OCI-LY7 (cell line): ENCODE results near the gene PABPC1L. TPM values are rescaled to one million over a fixed set of nuclear protein-coding genes. Genes with fewer than 3 reads are reported as not detected.

Experiments used
- BruUV-seq: library from RNA; stranded (reverse); fragments of 400-500 nt; replicated peaks from 2 replicates; lab custom pipeline; 2021; lab: Mats Ljungman, UMichigan
- CTCF ChIA-PET: fragments of 300-600 bp; sonication (Branson Sonifier 250); formaldehyde crosslinking; loops from one replicate; lab custom pipeline; 2022; ENCODE audit warnings: antibody characterized with exemption; ENCODE audit not compliant: unreplicated experiment; lab: Charles Lee
- POLR2A ChIA-PET: fragments of 300-600 bp; sonication (Branson Sonifier 250); formaldehyde crosslinking; loops from one replicate; lab custom pipeline; 2022; ENCODE audit warnings: antibody characterized with exemption; lab: Charles Lee
- DNase-seq: peaks from one replicate; pipeline ENCODE4 v3.0.0-alpha.2; 2015; ENCODE audit warnings: low spot score
- H2AFZ ChIP-seq: fragments of 200-600 bp; sonication (generic), shearing (Covaris generic); 2 replicates; pipeline ENCODE4 v1.6.1; 2014; ENCODE audit warnings: mild to moderate bottlenecking, antibody characterized with exemption, low read length, moderate library complexity
- H3K27ac ChIP-seq: fragments of 200-600 bp; sonication (generic); 2 replicates; pipeline ENCODE4 v1.5.1; 2014; ENCODE audit warnings: mixed run types, low read depth, mild to moderate bottlenecking, moderate library complexity, low read length, inconsistent platforms; ENCODE audit not compliant: poor library complexity, severe bottlenecking
- H3K36me3 ChIP-seq: fragments of 200-600 bp; sonication (generic); 2 replicates; pipeline ENCODE4 v1.6.1; 2014; ENCODE audit warnings: mild to moderate bottlenecking, antibody characterized with exemption, low read length, moderate library complexity, mixed read lengths; ENCODE audit not compliant: insufficient read depth
- H3K4me1 ChIP-seq: fragments of 200-600 bp; sonication (generic); 2 replicates; pipeline ENCODE4 v1.5.1; 2014; ENCODE audit warnings: mild to moderate bottlenecking, low read length; ENCODE audit not compliant: insufficient read depth, poor library complexity, severe bottlenecking
- H3K4me2 ChIP-seq: fragments of 200-600 bp; sonication (generic); 2 replicates; pipeline ENCODE4 v1.6.1; 2014; ENCODE audit warnings: mild to moderate bottlenecking, low read length
- H3K4me3 ChIP-seq: fragments of 200-600 bp; sonication (generic); 2 replicates; pipeline ENCODE4 v1.5.1; 2014; ENCODE audit warnings: mild to moderate bottlenecking, low read depth, low read length; ENCODE audit not compliant: poor library complexity, severe bottlenecking
- H3K79me2 ChIP-seq: fragments of 200-600 bp; sonication (generic); 2 replicates; pipeline ENCODE4 v1.6.1; 2016; ENCODE audit warnings: low read depth, mild to moderate bottlenecking, low read length, moderate library complexity, mixed read lengths; ENCODE audit not compliant: insufficient read depth
- H3K9me2 ChIP-seq: fragments of 200-600 bp; sonication (generic); 2 replicates; pipeline ENCODE4 v1.6.1; 2016; ENCODE audit warnings: mild to moderate bottlenecking, low read length, mixed read lengths; ENCODE audit not compliant: insufficient read depth
- H3K9me3 ChIP-seq: fragments of 200-600 bp; sonication (generic); 2 replicates; pipeline ENCODE4 v1.6.1; 2014; ENCODE audit warnings: mild to moderate bottlenecking, mixed run types, low read length, mixed read lengths
- H4K20me1 ChIP-seq: fragments of 200-600 bp; sonication (generic); 2 replicates; pipeline ENCODE4 v1.6.1; 2014; ENCODE audit warnings: mild to moderate bottlenecking, antibody characterized with exemption, low read length, moderate library complexity, mixed read lengths; ENCODE audit not compliant: insufficient read depth
- EZH2phosphoT487 ChIP-seq: fragments of 200-600 bp; sonication (generic); IDR thresholded peaks from 2 replicates; pipeline ENCODE4 v1.6.1; 2018; ENCODE audit warnings: low read depth, borderline replicate concordance, mild to moderate bottlenecking, mixed run types, antibody characterized with exemption, low read length, moderate library complexity, mixed read lengths
- intact Hi-C: fragments of 100-400 bp; cut with micrococcal nuclease; formaldehyde crosslinking; loops from one replicate; pipeline ENCODE4 v1.10.0; 2022; ENCODE audit not compliant: unreplicated experiment
- total RNA-seq, 2 experiments: library from RNA; depleted of rRNA in 1 of 2; stranded (reverse); fragments of >200 nt in 1 of 2; shearing (Covaris generic) in 1 of 2; gene quantifications; 2 replicates each; pipeline ENCODE4 v1.2.3, GENCODE V29; 2014 to 2022
- TF ChIP-seq, protein P1 (sequence below): fragments of 200-600 bp; sonication (generic); conservative IDR thresholded peaks from 2 replicates; pipeline ENCODE4 v1.5.1; 2014; ENCODE audit warnings: mild to moderate bottlenecking, antibody characterized with exemption, low read length, moderate library complexity, mixed read lengths

The PABPC1L gene
- total RNA-seq, 2 experiments from 2014 or later = 58.7 to 171 TPM

DNA sequence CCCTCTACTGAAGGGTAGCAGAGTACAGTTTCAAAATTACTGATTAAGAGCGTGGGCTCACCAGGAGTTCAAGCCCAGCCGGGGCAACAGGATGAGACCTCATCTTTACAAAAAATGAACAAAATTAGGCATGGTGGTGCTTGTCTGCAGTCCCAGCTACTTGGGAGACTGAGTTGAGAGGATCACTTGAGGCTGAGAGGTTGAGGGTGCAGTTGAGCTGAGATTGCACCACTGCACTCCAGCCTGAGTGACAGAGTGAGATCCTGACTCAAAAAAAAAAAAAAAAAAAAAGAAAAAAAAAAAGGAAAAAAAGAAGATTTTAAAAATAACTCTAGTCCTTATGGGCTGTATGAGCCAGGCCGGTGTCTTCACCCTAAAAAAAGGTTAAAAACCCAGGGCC lies 18.7 kb downstream of the PABPC1L start:
- ChIA-PET POLR2A (no interaction called here), CTCF (no interaction called here)
- no peak overlapping the region for H3K27ac ChIP-seq
- no peak overlapping the region for H3K4me3 ChIP-seq
- H4K20me1 ChIP-seq = no peaks in the 10 kb centered on the region
- H2AFZ ChIP-seq = no peak overlapping the region
- H3K4me2 ChIP-seq = no peak overlapping the region
- BruUV-seq = no TSS peak
- no peaks in the 10 kb centered on the region for H3K4me1 ChIP-seq
- peaks cover 44% of the 10 kb centered on the region for H3K36me3 ChIP-seq
- TF ChIP-seq EZH2phosphoT487 = no peak
- TF ChIP-seq, protein P1, sequence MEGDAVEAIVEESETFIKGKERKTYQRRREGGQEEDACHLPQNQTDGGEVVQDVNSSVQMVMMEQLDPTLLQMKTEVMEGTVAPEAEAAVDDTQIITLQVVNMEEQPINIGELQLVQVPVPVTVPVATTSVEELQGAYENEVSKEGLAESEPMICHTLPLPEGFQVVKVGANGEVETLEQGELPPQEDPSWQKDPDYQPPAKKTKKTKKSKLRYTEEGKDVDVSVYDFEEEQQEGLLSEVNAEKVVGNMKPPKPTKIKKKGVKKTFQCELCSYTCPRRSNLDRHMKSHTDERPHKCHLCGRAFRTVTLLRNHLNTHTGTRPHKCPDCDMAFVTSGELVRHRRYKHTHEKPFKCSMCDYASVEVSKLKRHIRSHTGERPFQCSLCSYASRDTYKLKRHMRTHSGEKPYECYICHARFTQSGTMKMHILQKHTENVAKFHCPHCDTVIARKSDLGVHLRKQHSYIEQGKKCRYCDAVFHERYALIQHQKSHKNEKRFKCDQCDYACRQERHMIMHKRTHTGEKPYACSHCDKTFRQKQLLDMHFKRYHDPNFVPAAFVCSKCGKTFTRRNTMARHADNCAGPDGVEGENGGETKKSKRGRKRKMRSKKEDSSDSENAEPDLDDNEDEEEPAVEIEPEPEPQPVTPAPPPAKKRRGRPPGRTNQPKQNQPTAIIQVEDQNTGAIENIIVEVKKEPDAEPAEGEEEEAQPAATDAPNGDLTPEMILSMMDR = no peak
- no peaks in the 10 kb centered on the region for H3K9me2 ChIP-seq
- no peaks in the 10 kb centered on the region for H3K79me2 ChIP-seq
- intact Hi-C loops = no loop called here
- DNase-seq = no peak
- H3K9me3 ChIP-seq = no peaks in the 10 kb centered on the region

DNA sequence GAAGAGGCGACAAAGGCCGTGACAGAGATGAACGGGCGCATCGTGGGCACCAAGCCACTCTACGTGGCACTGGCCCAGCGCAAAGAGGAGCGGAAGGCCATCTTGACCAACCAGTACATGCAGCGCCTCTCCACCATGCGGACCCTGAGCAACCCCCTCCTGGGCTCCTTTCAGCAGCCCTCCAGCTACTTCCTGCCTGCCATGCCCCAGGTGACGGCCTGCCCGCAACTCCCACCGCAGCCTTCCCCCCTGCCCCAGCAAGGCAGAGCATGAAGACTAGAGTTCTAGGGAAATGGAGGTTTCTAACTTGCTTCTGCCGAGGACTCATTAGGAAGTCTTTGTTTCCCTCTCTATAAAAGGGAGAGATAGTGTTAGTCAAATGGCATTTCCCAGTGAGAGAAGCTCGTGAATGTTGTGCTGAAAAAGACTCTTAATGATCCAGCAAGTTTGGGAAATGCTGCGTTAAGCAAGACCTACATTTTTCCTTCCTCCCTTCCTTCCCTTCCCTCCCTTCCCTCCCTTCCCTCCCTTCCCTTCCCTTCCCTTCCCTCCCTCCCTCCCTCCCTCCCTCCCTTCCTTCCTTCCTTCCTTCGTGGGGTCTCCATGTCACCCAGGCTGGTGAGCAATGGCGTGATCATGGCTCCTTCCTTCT lies 20.8 kb downstream of the PABPC1L start:
- H3K27ac ChIP-seq = no peak overlapping the region
- BruUV-seq = no TSS peak
- no peak for DNase-seq
- CTCF ChIA-PET = no interaction called here
- H3K4me3 ChIP-seq = no peak overlapping the region
- H3K36me3 ChIP-seq = peaks cover 47% of the 10 kb centered on the region
- POLR2A ChIA-PET = no interaction called here
- no peaks in the 10 kb centered on the region for H3K79me2 ChIP-seq
- TF ChIP-seq, protein P1 = no peak
- no peak for TF ChIP-seq EZH2phosphoT487
- no peaks in the 10 kb centered on the region for H3K9me2 ChIP-seq
- no peaks in the 10 kb centered on the region for H4K20me1 ChIP-seq
- H3K4me2 ChIP-seq = no peak overlapping the region
- H3K4me1 ChIP-seq = no peaks in the 10 kb centered on the region
- intact Hi-C loops = no loop called here
- no peaks in the 10 kb centered on the region for H3K9me3 ChIP-seq
- no peak overlapping the region for H2AFZ ChIP-seq

DNA sequence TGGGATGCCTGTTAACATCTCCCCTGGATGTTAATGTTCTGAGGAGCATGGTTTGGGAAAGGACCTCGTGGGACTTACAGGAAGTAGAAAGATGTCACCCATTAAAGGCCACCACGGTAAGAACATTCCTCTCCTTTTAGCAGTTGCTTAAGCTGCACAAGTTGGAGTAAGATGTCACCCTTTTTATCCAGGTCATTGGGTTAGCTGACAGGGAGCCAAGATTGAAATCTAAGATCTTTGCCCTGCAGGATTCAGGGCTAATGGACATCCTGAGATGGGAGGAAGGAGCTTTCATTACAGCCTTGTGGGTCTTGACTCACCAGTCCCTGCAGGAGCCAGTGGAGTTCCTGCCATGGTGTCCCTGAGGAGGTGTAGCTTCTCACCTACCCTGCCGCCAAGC lies 22.1 kb downstream of the PABPC1L start:
- ChIA-PET POLR2A (interaction anchor here (1.0 to 1.3 kb wide), 2 partner anchors 15 to 28 kb away, joined by 3 read pairs; no protein-coding TSS in a partner anchor), CTCF (no interaction called here)
- no peak overlapping the region for H3K27ac ChIP-seq
- intact Hi-C loops = no loop called here
- TF ChIP-seq, protein P1 = no peak
- no peak for TF ChIP-seq EZH2phosphoT487
- H3K36me3 ChIP-seq = peaks cover 59% of the 10 kb centered on the region
- H2AFZ ChIP-seq = no peak overlapping the region
- BruUV-seq = TSS peak; percentile 77
- H3K9me3 ChIP-seq = no peaks in the 10 kb centered on the region
- H3K79me2 ChIP-seq = no peaks in the 10 kb centered on the region
- H3K4me3 ChIP-seq = no peak overlapping the region
- no peaks in the 10 kb centered on the region for H4K20me1 ChIP-seq
- no peaks in the 10 kb centered on the region for H3K4me1 ChIP-seq
- H3K9me2 ChIP-seq = no peaks in the 10 kb centered on the region
- DNase-seq = no peak
- H3K4me2 ChIP-seq = no peak overlapping the region
